Measurements from ENCODE around the gene FLRT3. TPM values are rescaled to one million over a fixed set of nuclear protein-coding genes. Genes with fewer than 3 reads are reported as not detected.

FLRT3 gene
- total and polyA plus RNA-seq, 12 donors: 0.04 to 0.64 (median 0.21) TPM

DNA sequence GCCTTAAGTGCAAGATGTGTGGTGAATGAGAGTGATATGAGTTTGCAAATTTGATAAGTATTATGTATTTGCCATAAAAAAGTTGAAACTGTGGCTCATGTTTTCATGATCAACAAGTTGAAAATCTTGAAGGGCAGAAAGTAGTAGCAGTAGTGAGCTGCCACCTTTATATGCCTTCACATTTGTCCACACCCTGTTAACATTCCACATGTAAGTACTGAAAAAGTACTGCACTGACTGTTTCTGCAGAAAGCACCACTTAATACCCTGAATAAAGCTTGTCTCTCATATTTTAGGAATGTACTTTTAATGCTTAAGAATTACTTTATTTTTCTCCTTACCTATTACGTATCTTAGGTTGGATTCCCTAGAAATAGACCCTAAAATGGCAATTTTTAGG is 45.9 kb downstream of the FLRT3 start:
- 84 to 92% methylated on average over 1 of the region's 1 CpG for WGBS, 2 donors
- ATAC-seq (no peak), DNase-seq (no peak)
- no peak overlapping the region for H3K27ac ChIP-seq
- H3K4me1 ChIP-seq: peaks cover 0 to 6% (median 0%) of the 10 kb centered on the region in 9 donors
- no peak overlapping the region for H3K4me3 ChIP-seq
- TF ChIP-seq, protein P1, sequence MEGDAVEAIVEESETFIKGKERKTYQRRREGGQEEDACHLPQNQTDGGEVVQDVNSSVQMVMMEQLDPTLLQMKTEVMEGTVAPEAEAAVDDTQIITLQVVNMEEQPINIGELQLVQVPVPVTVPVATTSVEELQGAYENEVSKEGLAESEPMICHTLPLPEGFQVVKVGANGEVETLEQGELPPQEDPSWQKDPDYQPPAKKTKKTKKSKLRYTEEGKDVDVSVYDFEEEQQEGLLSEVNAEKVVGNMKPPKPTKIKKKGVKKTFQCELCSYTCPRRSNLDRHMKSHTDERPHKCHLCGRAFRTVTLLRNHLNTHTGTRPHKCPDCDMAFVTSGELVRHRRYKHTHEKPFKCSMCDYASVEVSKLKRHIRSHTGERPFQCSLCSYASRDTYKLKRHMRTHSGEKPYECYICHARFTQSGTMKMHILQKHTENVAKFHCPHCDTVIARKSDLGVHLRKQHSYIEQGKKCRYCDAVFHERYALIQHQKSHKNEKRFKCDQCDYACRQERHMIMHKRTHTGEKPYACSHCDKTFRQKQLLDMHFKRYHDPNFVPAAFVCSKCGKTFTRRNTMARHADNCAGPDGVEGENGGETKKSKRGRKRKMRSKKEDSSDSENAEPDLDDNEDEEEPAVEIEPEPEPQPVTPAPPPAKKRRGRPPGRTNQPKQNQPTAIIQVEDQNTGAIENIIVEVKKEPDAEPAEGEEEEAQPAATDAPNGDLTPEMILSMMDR (IDR thresholded peaks at IDR 0.05): no peak
- no peaks in the 10 kb centered on the region for H3K36me3 ChIP-seq
- no peaks in the 10 kb centered on the region for H3K27me3 ChIP-seq
- H3K9me3 ChIP-seq: peaks cover 0 to 4% (median 0%) of the 10 kb centered on the region in 11 donors
- intact Hi-C loops (cut with DNase I): no loop called here

DNA sequence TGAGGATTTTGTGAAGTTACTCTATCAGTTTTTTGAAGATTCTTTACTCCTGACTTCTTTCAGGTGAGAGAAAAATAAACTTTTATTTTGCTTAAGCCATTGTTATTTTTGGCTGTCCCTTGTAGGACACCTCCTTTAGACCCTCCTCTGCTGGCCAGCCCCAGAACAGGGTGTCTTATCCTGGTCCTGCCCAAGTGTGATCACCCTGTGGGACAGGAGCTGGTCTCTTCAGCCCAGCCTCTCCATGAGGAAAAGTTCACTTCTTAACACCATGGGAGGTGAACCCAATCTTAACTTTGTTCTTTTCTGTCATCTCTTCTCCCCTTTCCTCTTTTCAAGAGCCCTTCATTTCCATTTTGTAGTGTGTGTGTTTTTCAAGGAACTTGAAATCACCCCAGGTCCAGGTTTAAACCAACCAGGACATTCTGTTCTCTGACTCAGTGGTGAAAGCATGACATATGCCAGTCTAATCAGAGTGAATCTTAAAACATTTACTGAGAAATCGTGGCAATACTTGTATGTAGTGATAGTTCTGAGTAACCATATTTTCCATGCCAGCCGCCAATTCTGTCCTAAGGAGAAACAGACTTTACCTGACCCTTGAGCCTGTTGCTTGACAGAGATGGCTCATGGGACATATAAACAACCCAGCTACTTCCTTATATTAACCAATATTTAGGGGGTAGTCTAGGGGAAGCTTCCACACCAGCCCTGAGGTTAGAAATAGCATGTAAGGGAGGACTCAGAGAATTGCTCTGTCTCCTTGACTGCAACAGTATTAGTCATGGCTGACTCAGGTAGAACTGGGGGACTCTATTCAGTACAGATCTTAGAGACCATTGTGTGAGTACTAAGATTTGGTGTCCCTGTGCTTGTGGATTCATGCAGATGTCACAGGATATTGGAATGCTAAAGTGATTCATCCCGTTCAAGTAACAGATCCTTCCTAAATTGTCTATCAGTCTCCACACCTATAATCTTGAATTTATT is 48.8 kb downstream of the FLRT3 start:
- Histone ChIP-seq H3K4me3 (no peak overlapping the region), H3K36me3 (no peaks in the 10 kb centered on the region), H3K4me1 (no peaks in the 10 kb centered on the region), H3K27ac (no peak overlapping the region), H3K27me3 (no peaks in the 10 kb centered on the region), H3K9me3 (no peaks in the 10 kb centered on the region)
- no peak for ATAC-seq
- WGBS, 2 donors: 83 to 86% methylated on average over 3 of the region's 3 CpGs
- intact Hi-C loops (cut with DNase I): no loop called here
- TF ChIP-seq, protein P1 (IDR thresholded peaks at IDR 0.05): no peak
- DNase-seq: no peak

DNA sequence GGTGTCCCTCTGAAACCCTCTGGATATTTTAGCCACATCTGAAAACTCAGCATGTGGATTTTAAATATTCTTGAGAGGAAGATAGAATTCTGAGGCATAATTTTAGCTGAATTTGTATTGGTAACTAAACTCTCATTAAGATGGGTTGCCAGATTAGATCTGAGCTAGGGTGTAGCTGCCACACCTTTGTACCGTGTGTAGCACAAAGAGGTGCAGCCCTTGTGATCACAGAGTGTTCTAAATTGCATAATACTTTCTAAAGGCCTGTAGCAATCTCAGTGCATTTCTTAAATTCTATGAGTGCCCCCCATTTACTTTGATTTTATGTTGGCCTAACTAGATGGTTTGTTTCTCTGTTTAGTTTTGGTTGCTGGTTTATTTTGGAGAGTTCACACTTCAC is 53.0 kb downstream of the FLRT3 start:
- no peak overlapping the region for H3K4me3 ChIP-seq
- no peak for DNase-seq
- ATAC-seq: no peak
- no peak overlapping the region for H3K27ac ChIP-seq
- H3K9me3 ChIP-seq: no peaks in the 10 kb centered on the region
- H3K27me3 ChIP-seq: no peaks in the 10 kb centered on the region
- TF ChIP-seq, protein P1 (IDR thresholded peaks at IDR 0.05): no peak
- 80 to 87% methylated on average over 1 of the region's 1 CpG for WGBS, 2 donors
- H3K36me3 ChIP-seq: no peaks in the 10 kb centered on the region
- intact Hi-C loops (cut with DNase I): no loop called here
- H3K4me1 ChIP-seq: no peaks in the 10 kb centered on the region

DNA sequence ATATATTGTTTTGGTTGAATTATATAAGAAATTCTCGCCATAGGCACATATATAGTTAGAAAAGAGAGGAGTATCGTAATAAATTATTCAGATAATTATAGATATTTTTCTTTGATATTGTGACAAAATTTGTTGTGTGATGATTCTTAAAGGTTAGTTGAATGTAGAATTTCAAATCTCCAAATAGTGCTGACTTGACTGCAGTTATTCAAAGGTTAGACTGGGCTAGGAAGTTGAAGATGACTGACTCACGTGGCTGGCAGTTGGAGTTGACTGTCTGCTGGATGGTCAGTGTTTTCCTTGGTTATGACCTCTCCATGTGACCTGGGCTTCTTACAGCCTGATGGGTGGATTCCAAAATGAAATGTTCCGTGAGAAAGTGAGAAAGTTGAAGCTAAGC is 55.3 kb downstream of the FLRT3 start:
- Histone ChIP-seq H3K27me3 (no peaks in the 10 kb centered on the region), H3K36me3 (no peaks in the 10 kb centered on the region), H3K4me3 (no peak overlapping the region), H3K4me1 (no peaks in the 10 kb centered on the region), H3K27ac (no peak overlapping the region), H3K9me3 (no peaks in the 10 kb centered on the region)
- DNase-seq: no peak
- 81 to 91% methylated on average over 4 of the region's 4 CpGs for WGBS, 2 donors
- ATAC-seq: no peak
- TF ChIP-seq, protein P1 (IDR thresholded peaks at IDR 0.05): no peak
- intact Hi-C loops (cut with DNase I): no loop called here

Measured in heart right ventricle (tissue), 16 donors.